Sigmoid colon (tissue), 7 donors: ENCODE data around the gene CXCL12. TPM values are rescaled to one million over a fixed set of nuclear protein-coding genes. Genes with fewer than 3 reads are reported as not detected.

ENCODE experiments used
- DNase-seq: peaks from one replicate; pipeline ENCODE4 v3.0.0-alpha.2; 2019
- H3K27ac ChIP-seq, 4 donors: fragments of 200-600 bp; sonication (generic); one replicate each; pipeline ENCODE4 v1.5.1; 2016 to 2019; ENCODE audit warnings: mild to moderate bottlenecking in 1 of 4
- H3K27me3 ChIP-seq, 3 donors: fragments of 200-600 bp; sonication (generic); one replicate each; pipeline ENCODE4 v1.5.1; 2019; ENCODE audit warnings: mild to moderate bottlenecking in 1 of 3
- H3K36me3 ChIP-seq, 4 donors: fragments of 200-600 bp; sonication (generic); one replicate each; pipeline ENCODE4 v1.5.1; 2016 to 2019
- H3K4me1 ChIP-seq, 4 donors: fragments of 200-600 bp; sonication (generic); one replicate each; pipeline ENCODE4 v1.5.1; 2017 to 2019
- H3K4me3 ChIP-seq, 4 donors: fragments of 200-600 bp; sonication (generic); one replicate each; pipeline ENCODE4 v1.5.1; 2017 to 2019; ENCODE audit warnings: mild to moderate bottlenecking in 2 of 4, moderate library complexity in 1 of 4
- H3K9me3 ChIP-seq, 4 donors: fragments of 200-600 bp in 3 of 4; sonication (generic) in 3 of 4; one replicate each; pipeline versions ENCODE4 v1.5.1 to v1.6.1; 2013 to 2019
- EP300 ChIP-seq, 4 donors: sonication (generic); formaldehyde crosslinking; IDR thresholded peaks; one replicate each; pipeline ENCODE4 v1.6.1; 2017; ENCODE audit warnings: antibody characterized with exemption in 4 of 4
- POLR2A ChIP-seq, 2 donors: fragments of 450-650 bp; IDR thresholded peaks; one replicate each; pipeline ENCODE4 v1.6.1; 2016; ENCODE audit warnings: antibody characterized with exemption in 2 of 2, mild to moderate bottlenecking in 2 of 2, moderate library complexity in 2 of 2
- POLR2AphosphoS5 ChIP-seq, 4 donors: sonication (generic); formaldehyde crosslinking; IDR thresholded peaks; one replicate each; pipeline ENCODE4 v1.6.1; 2017; ENCODE audit warnings: antibody characterized with exemption in 4 of 4
- WGBS, 2 donors: extraction: QIAGEN DNeasy Blood & Tissue Kit; methylation state at CpG; one replicate each; pipeline ENCODE4 v1.1.7; 2013; 5-methylcytosine and 5-hydroxymethylcytosine counted together
- intact Hi-C: fragments of 100-400 bp; cut with DNase I; formaldehyde crosslinking; loops from one replicate; pipeline ENCODE4 v1.15.1; 2023
- polyA plus RNA-seq, 3 donors: library from polyadenylated mRNA; stranded (reverse); fragments of 200-250 nt; gene quantifications; one replicate each; pipeline ENCODE4 v1.2.3, GENCODE V29; 2013
- total RNA-seq, 4 donors: library from RNA; depleted of rRNA; stranded (reverse); fragments of >200 nt; gene quantifications; one replicate each; pipeline ENCODE4 v1.1.0, GENCODE V29; 2016
- TF ChIP-seq, protein P1 (sequence below), 4 experiments: fragments of 450-650 bp in 3 of 4; fragments of 200-600 bp in 1 of 4; IDR thresholded peaks; one replicate each; pipeline ENCODE4 v1.5.1; 2016 to 2019; ENCODE audit warnings: antibody characterized with exemption in 4 of 4, mild to moderate bottlenecking in 3 of 4, moderate library complexity in 2 of 4
- donor health status: healthy with polysubstance abuse.
- donor health status: Bipolar disorder and iron deficiency.
- donor health status: healthy.

Gene CXCL12
- total and polyA plus RNA-seq, 7 donors, result 13.6 to 111 (median 72.1) TPM

DNA sequence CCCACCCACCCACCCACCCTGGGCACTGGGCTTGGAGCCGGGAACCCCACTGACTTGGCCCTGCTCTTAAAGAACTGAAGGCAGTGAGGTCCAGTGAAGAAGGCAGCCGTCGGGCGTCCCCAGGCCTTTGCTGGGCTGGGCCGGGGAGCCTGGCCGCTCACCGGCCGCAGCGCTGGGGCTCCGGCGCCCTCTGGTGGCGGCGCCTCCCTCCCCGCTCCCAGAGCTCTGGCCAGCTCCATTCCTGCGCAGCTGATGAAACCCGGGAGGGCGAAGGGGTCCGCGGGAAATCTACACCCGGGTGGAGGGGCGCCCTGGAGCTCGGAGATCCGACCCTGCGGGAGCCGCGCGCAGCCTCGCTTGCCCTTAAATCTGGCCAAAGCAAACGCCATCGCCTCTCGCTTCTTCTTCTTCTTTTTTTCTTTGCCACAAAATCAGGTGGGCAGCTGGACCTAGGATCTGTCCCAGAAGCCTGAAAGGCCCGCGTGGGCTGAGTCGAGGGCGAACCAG, 1.7 kb upstream of the CXCL12 start:
- WGBS, 2 donors, result 3 to 4% methylated on average over 35 of the region's 35 CpGs
- Histone ChIP-seq H3K27ac (peak overlapping the region in 2 of 4 donors; percentile 68 to 75), H3K4me3 (no peak overlapping the region), H3K36me3 (no peaks in the 10 kb centered on the region), H3K4me1 (peaks cover 0 to 24% (median 18%) of the 10 kb centered on the region in 4 donors), H3K27me3 (peaks cover 2 to 35% (median 27%) of the 10 kb centered on the region in 3 donors), H3K9me3 (no peaks in the 10 kb centered on the region)
- intact Hi-C loops, result loop anchor here (1.0 to 10.0 kb wide), 4 partner anchors 76 to 714 kb away; no protein-coding TSS in a partner anchor
- peak; percentile 81 for DNase-seq
- TF ChIP-seq, protein P1, sequence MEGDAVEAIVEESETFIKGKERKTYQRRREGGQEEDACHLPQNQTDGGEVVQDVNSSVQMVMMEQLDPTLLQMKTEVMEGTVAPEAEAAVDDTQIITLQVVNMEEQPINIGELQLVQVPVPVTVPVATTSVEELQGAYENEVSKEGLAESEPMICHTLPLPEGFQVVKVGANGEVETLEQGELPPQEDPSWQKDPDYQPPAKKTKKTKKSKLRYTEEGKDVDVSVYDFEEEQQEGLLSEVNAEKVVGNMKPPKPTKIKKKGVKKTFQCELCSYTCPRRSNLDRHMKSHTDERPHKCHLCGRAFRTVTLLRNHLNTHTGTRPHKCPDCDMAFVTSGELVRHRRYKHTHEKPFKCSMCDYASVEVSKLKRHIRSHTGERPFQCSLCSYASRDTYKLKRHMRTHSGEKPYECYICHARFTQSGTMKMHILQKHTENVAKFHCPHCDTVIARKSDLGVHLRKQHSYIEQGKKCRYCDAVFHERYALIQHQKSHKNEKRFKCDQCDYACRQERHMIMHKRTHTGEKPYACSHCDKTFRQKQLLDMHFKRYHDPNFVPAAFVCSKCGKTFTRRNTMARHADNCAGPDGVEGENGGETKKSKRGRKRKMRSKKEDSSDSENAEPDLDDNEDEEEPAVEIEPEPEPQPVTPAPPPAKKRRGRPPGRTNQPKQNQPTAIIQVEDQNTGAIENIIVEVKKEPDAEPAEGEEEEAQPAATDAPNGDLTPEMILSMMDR (IDR thresholded peaks at IDR 0.05), result peak; percentile 67 to 93 (median 76)
- TF ChIP-seq POLR2A (IDR thresholded peaks at IDR 0.05), result no peak

DNA sequence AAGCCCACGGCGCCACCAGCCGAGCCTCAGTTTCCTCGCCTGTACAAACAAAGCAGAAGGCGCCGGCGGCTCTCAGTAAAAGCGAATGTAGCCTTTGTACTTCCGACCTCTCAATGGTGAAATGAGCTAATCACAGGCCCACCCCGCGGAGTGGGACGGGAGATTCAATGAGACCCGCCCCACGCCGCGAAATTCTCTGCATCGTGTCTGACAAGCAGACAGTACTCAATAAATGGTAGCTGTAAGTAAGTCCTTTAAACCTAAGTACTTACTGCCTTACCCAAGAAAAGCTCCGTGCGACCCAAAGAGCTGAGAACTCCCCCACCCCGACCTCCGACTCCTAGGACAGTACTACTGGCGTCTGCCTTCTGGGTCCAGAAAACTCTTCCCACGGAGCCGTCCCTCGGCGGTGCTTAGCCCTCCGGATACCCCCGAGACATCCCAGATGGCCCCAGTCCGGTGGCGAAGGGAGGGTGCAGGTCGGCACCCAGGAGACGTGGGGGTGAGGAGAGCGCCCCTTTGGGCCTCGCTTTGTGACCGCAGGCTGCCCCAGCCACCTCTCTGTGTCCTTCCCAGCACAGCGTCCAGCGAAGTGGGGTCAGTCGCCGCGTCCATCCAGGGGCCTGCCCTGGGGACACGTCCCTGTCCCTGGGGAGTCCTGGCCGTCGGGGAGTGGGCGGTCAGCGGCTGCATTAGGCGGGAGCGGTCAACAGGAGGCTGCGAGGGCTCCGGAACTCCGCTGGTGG, 972 bp upstream of the CXCL12 start:
- Histone ChIP-seq H3K4me3 (peak overlapping the region; percentile 52 to 73 (median 64)), H3K27me3 (peaks cover 2 to 35% (median 27%) of the 10 kb centered on the region in 3 donors), H3K36me3 (no peaks in the 10 kb centered on the region), H3K4me1 (peaks cover 0 to 24% (median 18%) of the 10 kb centered on the region in 4 donors), H3K27ac (peak overlapping the region; percentile 65 to 75 (median 70)), H3K9me3 (no peaks in the 10 kb centered on the region)
- intact Hi-C loops, result loop anchor here (1.0 to 10.0 kb wide), 4 partner anchors 75 to 714 kb away; no protein-coding TSS in a partner anchor
- 30 to 37% methylated on average over 50 of the region's 50 CpGs for WGBS, 2 donors
- TF ChIP-seq, protein P1 (IDR thresholded peaks at IDR 0.05), result no peak
- TF ChIP-seq EP300 (IDR thresholded peaks at IDR 0.05) (no peak), POLR2AphosphoS5 (IDR thresholded peaks at IDR 0.05) (no peak), POLR2A (IDR thresholded peaks at IDR 0.05) (no peak)
- DNase-seq, result peak; percentile 71

DNA sequence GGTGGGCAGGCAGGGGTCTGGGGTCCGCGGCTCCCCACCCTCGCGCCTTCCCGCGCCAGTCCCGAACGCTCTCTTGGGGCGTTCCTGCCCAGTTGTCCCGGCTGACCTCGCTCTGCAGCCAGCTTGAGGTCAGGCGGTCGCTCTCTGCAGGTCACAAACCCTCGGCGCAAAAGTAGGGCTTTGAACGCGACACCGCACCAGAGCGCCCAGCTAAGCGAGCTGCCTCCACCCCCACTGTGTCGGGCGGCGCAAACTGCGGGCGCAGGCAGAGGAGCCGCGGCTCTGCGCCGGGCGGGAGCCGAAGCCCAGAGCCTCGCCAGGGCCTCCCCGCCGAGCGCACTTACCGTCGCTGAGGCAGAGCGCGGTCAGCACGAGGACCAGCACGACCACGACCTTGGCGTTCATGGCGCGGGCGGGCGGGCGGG, 284 bp downstream of the CXCL12 start:
- H3K4me3 ChIP-seq, result peak overlapping the region; percentile 52 to 73 (median 64)
- peaks cover 0 to 24% (median 19%) of the 10 kb centered on the region in 4 donors for H3K4me1 ChIP-seq
- intact Hi-C loops, result loop anchor here (10.0 kb wide), 1 partner anchor 330 kb away; no protein-coding TSS in a partner anchor
- WGBS, 2 donors, result 1% methylated on average over 48 of the region's 48 CpGs
- H3K9me3 ChIP-seq, result no peaks in the 10 kb centered on the region
- DNase-seq, result peak; percentile 57
- peak overlapping the region; percentile 65 to 75 (median 70) for H3K27ac ChIP-seq
- peaks cover 2 to 35% (median 27%) of the 10 kb centered on the region in 3 donors for H3K27me3 ChIP-seq
- peaks cover 0 to 8% (median 0%) of the 10 kb centered on the region in 4 donors for H3K36me3 ChIP-seq
- TF ChIP-seq, protein P1 (IDR thresholded peaks at IDR 0.05), result no peak
- TF ChIP-seq POLR2AphosphoS5 (IDR thresholded peaks at IDR 0.05) (no peak), EP300 (IDR thresholded peaks at IDR 0.05) (no peak), POLR2A (IDR thresholded peaks at IDR 0.05) (no peak)

DNA sequence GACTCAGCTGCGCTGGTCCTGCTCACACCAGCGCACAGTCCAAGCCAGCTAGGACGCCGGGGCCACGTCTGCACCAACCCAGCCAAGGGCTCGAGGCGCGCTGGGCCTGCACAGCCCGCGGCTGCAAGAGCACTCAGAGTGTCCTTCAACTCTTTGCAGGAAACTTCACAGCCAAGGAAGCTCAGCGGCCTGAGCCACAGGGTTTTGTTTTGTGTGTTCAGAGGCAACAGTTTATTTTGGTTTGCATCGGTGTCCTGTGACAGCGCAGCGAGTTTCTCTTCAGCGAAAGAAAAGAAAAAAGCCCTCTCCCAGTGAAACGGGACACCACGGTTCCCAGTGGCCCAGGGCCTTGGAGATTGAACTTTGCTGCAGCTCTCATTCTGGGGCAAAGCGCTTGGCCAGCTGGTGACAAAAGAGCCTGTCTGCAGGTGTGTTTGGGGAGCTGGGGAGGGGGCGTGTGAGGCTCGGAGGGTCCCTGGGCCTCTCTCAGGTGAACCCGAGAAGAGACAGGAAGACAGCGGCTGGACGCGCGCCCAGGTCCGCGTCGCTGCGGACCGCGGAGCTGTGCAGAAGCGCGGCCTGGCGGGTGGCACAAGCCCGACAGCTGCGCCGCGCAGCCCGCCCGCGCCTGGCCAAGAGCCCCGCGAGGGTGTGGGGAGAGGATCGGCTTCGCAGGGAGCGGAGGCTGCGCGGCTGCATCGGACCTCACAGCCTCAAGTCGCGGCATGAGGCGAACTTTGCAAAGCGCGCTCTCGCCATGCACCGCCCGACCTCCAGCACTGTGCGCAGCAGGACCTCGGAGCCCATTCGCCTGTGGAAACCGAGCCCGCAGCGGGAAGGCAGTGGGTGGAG, 922 bp downstream of the CXCL12 start:
- DNase-seq, result peak; percentile 67
- intact Hi-C loops, result loop anchor here (10.0 kb wide), 1 partner anchor 329 kb away; no protein-coding TSS in a partner anchor
- Histone ChIP-seq H3K9me3 (no peaks in the 10 kb centered on the region), H3K4me3 (peak overlapping the region; percentile 52 to 73 (median 64)), H3K36me3 (peaks cover 0 to 8% (median 0%) of the 10 kb centered on the region in 4 donors), H3K27ac (peak overlapping the region; percentile 65 to 75 (median 70)), H3K4me1 (peaks cover 0 to 24% (median 20%) of the 10 kb centered on the region in 4 donors), H3K27me3 (peaks cover 2 to 35% (median 27%) of the 10 kb centered on the region in 3 donors)
- 3 to 5% methylated on average over 63 of the region's 63 CpGs for WGBS, 2 donors
- TF ChIP-seq POLR2AphosphoS5 (IDR thresholded peaks at IDR 0.05), result no peak
- TF ChIP-seq, protein P1 (IDR thresholded peaks at IDR 0.05), result no peak
- TF ChIP-seq POLR2A (IDR thresholded peaks at IDR 0.05), result no peak
- no peak for TF ChIP-seq EP300 (IDR thresholded peaks at IDR 0.05)
